Subcutaneous adipose tissue (tissue), 4 donors: ENCODE results near the gene SV2A. TPM values are rescaled to one million over a fixed set of nuclear protein-coding genes. Genes with fewer than 3 reads are reported as not detected.

Source experiments
- CTCF ChIP-seq: fragments of 450-650 bp; IDR thresholded peaks from one replicate; pipeline ENCODE4 v1.5.1; 2016; ENCODE audit warnings: low read depth, mild to moderate bottlenecking, control low read depth, antibody characterized with exemption, moderate library complexity
- total RNA-seq, 4 donors: library from RNA; depleted of rRNA; stranded (reverse); fragments of >200 nt; gene quantifications; one replicate each; pipeline ENCODE4 v1.1.0, GENCODE V29; 2016

The SV2A gene
- total RNA-seq, 4 donors from 2014 or later = 0.19 to 0.51 (median 0.22) TPM; not detected in 1

- no peak for TF ChIP-seq CTCF
These were observed 32.3 kb upstream of the SV2A start for GRCh38 chr1:149949911-149950310.

- no peak for TF ChIP-seq CTCF
These were observed 27.6 kb upstream of the SV2A start for GRCh38 chr1:149945206-149945605.

DNA sequence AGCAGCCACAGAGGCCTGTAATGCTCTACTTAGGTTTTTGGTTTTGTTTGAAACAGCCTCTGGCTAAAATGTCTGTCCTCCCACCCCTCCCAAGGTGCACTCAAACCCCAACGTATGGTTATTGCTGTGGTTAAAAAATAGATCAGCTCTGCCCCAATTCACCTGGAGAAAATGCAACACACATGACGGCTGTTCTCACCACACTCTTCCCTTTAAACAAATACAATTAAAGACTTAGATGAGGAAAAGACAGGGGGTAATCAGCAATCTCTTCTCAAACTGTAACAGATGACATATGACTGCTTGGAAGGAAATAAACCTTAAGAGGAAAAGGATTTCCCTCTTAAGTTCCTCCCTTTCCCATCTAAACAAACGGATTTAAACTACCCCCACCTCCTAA is 25.2 kb upstream of the SV2A start:
- TF ChIP-seq CTCF = no peak

GRCh38 chr1:149942207-149942606 is 24.6 kb upstream of the SV2A start:
- TF ChIP-seq CTCF = no peak

DNA sequence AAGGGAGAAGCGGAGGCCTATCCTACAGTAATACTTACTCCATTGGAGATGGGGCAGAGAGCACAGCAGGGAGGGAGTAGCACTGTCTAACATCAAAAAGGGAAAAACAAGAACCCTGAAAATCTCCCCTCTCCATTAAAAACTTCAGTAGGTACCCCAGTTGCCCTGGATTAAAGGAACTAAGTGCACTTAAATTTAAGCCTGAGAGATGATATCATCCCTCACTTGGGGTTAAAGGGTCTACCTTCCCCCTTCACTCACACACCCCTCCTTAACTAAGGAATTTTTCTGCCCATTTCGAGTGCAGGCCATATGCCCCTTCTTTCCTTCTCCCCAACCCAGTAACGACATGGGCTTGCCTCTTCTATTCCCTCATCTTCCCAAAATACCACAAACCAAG is 22.8 kb upstream of the SV2A start:
- no peak for TF ChIP-seq CTCF

GRCh38 chr1:149937759-149938158 is 20.1 kb upstream of the SV2A start:
- TF ChIP-seq CTCF = no peak

GRCh38 chr1:149936992-149937705 is 19.5 kb upstream of the SV2A start:
- no peak for TF ChIP-seq CTCF
